HUES48 (cell line): ENCODE data around the gene CAMK1.

Experiments
- H3K27ac ChIP-seq: one replicate; pipeline ENCODE4 v1.7.0; 2013; ENCODE audit warnings: low read depth, low read length, inconsistent platforms
- H3K27me3 ChIP-seq: 2 replicates; pipeline ENCODE4 v1.6.1; 2013; ENCODE audit warnings: mild to moderate bottlenecking, low read length; ENCODE audit not compliant: control insufficient read depth, insufficient read depth
- H3K36me3 ChIP-seq: 2 replicates; pipeline ENCODE4 v1.6.1; 2013; ENCODE audit warnings: low read length; ENCODE audit not compliant: control insufficient read depth, insufficient read depth
- H3K4me1 ChIP-seq: 2 replicates; pipeline ENCODE4 v1.6.1; 2013; ENCODE audit warnings: mild to moderate bottlenecking, low read length; ENCODE audit not compliant: control insufficient read depth, insufficient read depth
- H3K4me3 ChIP-seq: 2 replicates; pipeline ENCODE4 v1.5.1; 2013; ENCODE audit warnings: mild to moderate bottlenecking, low read depth, low read length
- H3K9ac ChIP-seq: 2 replicates; pipeline ENCODE4 v1.6.1; 2013; ENCODE audit warnings: mild to moderate bottlenecking, low read depth, low read length, moderate library complexity
- H3K9me3 ChIP-seq: 2 replicates; pipeline ENCODE4 v1.6.1; 2013; ENCODE audit warnings: low read length; ENCODE audit not compliant: control insufficient read depth, insufficient read depth

CAMK1 gene

DNA sequence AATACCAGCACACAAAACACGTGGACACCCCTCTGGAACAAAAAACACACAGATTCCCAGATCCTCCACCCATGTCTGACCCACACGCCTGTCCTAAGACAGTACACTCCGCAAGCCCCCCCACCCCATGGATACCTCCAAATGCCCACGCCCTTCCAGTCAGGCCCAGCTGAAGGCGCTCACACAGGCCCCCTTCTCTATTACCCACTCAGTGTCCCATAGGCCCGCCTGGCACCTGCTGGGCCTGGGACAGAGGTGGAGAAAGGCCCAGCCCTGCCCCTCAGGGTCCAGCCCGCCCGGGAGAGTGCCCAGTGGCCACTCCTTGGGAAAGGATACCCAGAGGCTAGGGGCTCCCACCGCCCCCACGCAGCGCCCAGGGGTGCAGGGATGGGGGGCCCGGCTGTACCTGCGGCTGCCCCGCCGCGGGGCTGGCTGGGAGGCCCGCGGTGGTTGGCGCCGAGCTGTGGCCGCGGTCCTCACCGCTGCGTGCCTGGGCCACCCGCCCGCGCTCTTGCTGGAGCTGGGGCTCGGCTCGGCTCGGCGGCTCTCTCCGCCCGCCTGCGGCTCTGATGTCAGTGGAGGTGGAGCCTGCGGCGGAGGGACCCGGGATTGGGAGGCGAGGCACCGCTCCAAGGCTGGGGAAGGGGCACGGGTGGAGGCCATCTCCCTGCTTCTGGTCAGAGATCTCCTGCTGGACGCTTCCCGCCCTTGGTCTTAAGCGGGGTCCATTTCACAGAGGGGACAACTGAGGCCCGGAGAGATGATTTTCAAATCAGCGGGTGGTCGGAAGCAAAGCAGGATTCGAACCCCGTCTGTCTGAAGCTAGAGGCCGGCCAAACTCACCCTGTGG is at the start of gene CAMK1:
CAMK1 (minus strand) TSS at position 522 of the 850 bp plus-strand sequence. CDS start 2,198 bp downstream, outside the sequence.
- H3K27me3 ChIP-seq = peaks cover 21% of the 10 kb centered on the region
- peak within 1 kb of the TSS; percentile 58 for H3K4me3 ChIP-seq
- no peaks in the 10 kb centered on the region for H3K36me3 ChIP-seq
- peaks cover 9% of the 10 kb centered on the region for H3K4me1 ChIP-seq
- no peak within 1 kb of the TSS; the same call in 1 of the 2 replicates for H3K9ac ChIP-seq
- no peaks in the 10 kb centered on the region for H3K9me3 ChIP-seq
- H3K27ac ChIP-seq = peak within 1 kb of the TSS; percentile 11

DNA sequence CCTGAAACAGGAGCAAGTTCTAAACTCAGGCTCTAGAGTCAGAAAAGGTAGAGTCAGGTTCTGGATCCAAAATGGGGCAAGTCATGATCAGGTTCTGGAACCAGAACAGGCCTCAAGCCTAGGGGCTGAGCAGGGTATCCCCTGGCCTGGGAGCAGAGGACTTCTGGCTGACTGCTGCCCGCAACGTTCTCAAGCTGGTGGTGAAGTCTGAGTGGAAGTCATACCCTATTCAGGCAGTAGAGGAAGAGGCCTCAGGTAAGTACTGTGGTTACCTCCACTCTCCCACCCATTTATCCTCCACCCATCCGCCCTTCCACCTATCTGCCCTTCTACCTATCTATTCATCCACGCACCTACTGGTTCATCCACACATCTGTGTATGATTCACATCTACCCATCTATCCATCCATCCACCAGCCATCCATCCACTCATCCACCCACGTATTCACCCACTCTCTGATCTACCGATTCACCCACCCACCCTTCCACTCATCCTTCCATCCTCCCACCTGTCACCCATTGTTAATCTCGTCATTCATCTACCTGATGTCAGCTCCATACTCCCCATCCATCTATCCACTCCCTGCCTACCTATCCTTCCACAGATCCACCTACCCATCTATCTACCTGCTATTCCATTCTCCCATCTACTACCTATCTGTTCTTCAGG is 49.1 kb upstream of the CAMK1 start:
- H3K4me1 ChIP-seq = no peaks in the 10 kb centered on the region
- H3K36me3 ChIP-seq = no peaks in the 10 kb centered on the region

DNA sequence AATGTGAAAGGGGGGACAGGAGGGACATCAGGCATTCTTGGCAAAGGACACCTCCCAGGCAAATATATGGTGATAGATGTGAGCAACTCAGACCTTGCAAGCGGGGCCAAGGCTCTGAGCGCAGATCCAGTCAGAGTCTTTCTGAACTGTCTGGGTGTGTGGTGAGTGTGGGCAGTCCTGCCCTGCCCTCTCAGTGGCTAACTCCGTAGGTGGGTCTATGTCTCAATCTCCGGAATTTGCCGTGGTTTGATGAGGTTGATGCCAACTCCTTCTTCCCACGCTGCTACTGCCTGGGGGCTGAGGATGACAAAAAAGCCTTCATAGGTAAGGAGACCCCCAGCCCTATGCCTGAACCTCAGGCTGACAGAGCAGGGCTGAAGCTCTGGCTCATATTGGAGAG is 47.7 kb upstream of the CAMK1 start:
- Histone ChIP-seq H3K9me3 (no peaks in the 10 kb centered on the region), H3K27me3 (no peaks in the 10 kb centered on the region), H3K9ac (no peak overlapping the region), H3K27ac (no peak overlapping the region), H3K36me3 (no peaks in the 10 kb centered on the region), H3K4me3 (no peak overlapping the region), H3K4me1 (no peaks in the 10 kb centered on the region)

More for the DNA sequence above, 49.1 kb upstream of the CAMK1 start:
- Histone ChIP-seq H3K4me3 (no peak overlapping the region), H3K27me3 (no peaks in the 10 kb centered on the region), H3K9me3 (no peaks in the 10 kb centered on the region), H3K9ac (no peak overlapping the region), H3K27ac (no peak overlapping the region)

DNA sequence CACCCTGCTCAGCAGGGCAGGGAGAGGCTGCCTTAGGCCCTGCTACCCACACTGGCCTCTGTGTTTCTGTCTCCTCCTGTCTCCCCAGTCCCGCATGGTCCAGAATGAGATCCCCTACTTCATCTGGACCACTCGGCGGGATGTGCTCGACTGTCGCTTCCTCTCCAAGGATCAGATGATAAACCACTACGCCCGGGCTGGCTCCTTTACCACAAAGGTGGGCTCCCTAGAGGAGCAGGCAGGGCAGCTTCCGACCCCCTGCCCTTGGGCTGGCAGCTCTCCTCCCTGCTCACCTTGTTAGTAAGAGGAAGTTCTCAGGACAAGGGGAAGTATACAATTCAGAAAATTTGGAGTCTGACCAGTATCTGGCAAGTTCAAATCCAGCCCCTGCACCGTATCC is 46.2 kb upstream of the CAMK1 start:
- Histone ChIP-seq H3K9me3 (no peaks in the 10 kb centered on the region), H3K4me3 (no peak overlapping the region), H3K4me1 (no peaks in the 10 kb centered on the region), H3K27ac (no peak overlapping the region), H3K27me3 (peaks cover 9% of the 10 kb centered on the region), H3K36me3 (no peaks in the 10 kb centered on the region), H3K9ac (no peak overlapping the region)

DNA sequence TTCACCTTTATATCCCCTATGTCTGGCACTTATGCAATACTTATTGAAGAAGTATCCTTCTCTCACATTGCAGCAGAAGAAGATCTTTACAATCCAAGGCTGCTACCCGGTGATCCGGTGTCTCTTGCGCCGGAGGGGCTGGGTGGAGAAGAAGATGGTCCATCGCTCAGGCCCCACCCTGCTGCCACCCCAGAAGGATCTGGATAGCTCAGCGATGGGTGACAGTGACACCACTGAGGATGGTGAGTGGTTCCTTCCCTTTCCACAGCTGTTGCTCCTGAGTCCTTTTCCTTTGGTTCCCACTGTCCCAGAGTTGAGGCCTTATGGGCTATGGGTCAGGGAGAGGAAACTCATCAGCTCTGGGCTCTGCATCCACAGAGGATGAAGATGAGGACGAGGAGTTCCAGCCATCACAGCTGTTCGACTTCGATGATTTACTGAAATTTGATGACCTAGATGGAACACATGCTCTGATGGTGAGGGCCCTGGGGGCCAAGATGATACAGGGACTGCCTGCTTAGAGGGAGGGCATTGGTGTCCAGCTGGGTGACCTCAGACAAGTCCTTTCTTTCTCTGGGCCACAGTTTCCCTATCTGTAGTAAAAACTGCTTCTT is 43.2 kb upstream of the CAMK1 start:
- H3K9ac ChIP-seq = no peak overlapping the region
- H3K4me1 ChIP-seq = peaks cover 12% of the 10 kb centered on the region; the same call in 1 of the 2 replicates
- peaks cover 16% of the 10 kb centered on the region for H3K27me3 ChIP-seq
- H3K27ac ChIP-seq = no peak overlapping the region
- no peak overlapping the region for H3K4me3 ChIP-seq
- H3K9me3 ChIP-seq = no peaks in the 10 kb centered on the region
- H3K36me3 ChIP-seq = no peaks in the 10 kb centered on the region

DNA sequence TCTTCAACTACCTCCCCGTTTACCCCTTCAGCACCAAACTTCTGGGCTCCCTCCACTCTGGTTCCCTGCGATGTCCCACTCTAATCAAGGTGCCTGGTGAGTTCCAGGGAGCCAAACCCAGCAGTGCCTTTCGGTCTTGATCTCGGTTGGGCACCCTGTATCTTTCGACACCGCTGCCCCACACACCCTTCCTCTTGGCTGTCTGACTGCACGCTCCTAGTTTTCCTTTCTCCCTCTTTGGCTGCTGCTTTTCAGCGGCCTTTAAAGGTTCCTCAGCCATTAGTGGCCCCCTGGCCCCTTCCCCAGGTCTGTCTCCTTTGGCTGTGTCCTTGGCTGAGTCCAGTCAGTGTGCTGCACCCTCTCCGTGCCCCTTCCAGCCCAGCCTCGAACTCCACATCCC is 41.1 kb upstream of the CAMK1 start:
- Histone ChIP-seq H3K36me3 (peaks cover 18% of the 10 kb centered on the region), H3K4me3 (peak overlapping the region; percentile 74), H3K9ac (no peak overlapping the region), H3K27me3 (peaks cover 16% of the 10 kb centered on the region), H3K27ac (no peak overlapping the region), H3K4me1 (peaks cover 12% of the 10 kb centered on the region; the same call in 1 of the 2 replicates), H3K9me3 (no peaks in the 10 kb centered on the region)

DNA sequence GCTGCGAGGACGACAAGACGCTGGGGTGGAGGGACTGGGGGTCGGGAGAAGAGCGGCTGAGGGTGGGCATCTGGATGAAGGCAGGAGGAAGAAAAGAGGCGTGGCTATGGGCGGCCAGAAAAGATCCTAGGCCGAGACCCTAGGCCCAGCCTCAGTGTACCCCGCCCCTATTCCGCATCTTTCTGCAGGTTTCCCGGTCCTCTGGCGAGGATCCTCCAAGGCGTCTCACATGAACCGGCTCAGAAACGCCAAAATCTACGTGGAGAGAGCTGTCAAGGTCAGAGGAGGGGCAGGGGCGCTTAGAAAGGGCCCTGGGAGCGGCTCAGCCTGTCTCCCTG is 40.7 kb upstream of the CAMK1 start:
- peaks cover 16% of the 10 kb centered on the region for H3K27me3 ChIP-seq
- H3K27ac ChIP-seq = no peak overlapping the region
- H3K9ac ChIP-seq = no peak overlapping the region; the same call in 1 of the 2 replicates
- peaks cover 12% of the 10 kb centered on the region; the same call in 1 of the 2 replicates for H3K4me1 ChIP-seq
- H3K36me3 ChIP-seq = peaks cover 23% of the 10 kb centered on the region
- no peaks in the 10 kb centered on the region for H3K9me3 ChIP-seq
- peak overlapping the region; percentile 74 for H3K4me3 ChIP-seq

DNA sequence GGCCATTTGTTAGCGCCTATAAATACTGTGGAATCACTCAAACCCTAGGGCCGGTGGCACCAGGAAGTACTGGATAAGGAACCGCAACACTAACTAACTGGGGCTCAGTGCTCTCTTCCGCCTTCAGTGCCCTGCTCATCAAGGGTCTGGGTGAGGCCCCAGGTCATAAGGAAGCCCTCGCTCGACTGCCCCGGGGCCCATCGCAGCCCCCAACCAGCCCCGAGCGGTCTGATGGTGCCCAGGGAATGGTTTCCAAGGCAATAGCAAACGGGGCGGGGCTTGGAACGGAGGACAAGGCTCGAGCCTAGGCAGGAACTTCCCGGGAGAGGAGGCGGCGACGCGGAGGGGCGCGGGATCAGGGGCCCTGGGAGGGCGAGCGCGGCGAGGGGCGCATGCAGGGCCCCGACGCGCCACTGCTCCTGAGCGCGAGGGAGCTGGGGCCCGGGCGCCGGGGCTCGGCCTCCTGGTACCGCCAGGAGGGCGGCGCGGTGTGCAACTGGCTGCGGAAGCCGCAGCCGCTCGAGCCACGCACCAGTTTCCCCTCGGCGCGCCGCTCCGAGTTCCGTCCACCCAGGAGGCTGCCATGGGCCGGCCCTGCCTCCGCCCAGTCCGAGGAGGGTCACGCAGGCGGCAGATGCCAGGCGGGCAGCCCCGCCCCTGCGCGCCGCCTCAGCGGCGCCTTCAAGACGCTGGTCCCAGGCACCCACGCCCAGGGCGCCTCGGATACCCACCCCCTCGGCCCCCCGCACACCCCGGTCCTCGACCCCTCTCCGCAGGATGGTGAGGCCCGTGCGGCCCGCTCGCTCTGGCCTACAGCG is 40.1 kb upstream of the CAMK1 start, which contains the start of gene TTLL3:
TTLL3 (plus strand) TSS at position 648 of the 818 bp plus-strand sequence. CDS start 400 bp downstream, outside the sequence.
- H3K4me3 ChIP-seq = peak within 1 kb of the TSS; percentile 74
- peaks cover 29% of the 10 kb centered on the region for H3K36me3 ChIP-seq
- H3K27ac ChIP-seq = peak within 1 kb of the TSS; percentile 41
- H3K9ac ChIP-seq = peak within 1 kb of the TSS; percentile 70
- H3K4me1 ChIP-seq = peaks cover 12% of the 10 kb centered on the region; the same call in 1 of the 2 replicates
- H3K9me3 ChIP-seq = no peaks in the 10 kb centered on the region
- H3K27me3 ChIP-seq = peaks cover 16% of the 10 kb centered on the region

DNA sequence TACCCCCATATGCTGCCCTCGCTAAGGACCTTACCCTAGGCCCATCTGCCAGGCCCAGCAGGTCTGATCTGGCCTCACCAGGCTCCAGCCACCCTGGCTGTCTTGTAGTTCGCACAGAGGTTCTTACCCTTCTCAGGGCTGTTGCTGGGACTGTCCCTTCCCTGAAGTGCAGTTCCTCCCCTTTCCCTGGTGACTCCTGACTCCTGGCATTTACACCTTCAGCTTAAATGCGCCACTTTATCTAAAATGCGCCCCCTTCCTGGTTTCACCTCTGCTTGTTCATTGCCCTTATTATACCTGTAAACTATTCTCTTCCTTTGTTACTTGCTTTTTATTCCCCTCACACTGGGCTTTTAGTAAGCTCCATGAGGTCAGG is 39.5 kb upstream of the CAMK1 start:
- H3K27ac ChIP-seq = peak overlapping the region; percentile 41

DNA sequence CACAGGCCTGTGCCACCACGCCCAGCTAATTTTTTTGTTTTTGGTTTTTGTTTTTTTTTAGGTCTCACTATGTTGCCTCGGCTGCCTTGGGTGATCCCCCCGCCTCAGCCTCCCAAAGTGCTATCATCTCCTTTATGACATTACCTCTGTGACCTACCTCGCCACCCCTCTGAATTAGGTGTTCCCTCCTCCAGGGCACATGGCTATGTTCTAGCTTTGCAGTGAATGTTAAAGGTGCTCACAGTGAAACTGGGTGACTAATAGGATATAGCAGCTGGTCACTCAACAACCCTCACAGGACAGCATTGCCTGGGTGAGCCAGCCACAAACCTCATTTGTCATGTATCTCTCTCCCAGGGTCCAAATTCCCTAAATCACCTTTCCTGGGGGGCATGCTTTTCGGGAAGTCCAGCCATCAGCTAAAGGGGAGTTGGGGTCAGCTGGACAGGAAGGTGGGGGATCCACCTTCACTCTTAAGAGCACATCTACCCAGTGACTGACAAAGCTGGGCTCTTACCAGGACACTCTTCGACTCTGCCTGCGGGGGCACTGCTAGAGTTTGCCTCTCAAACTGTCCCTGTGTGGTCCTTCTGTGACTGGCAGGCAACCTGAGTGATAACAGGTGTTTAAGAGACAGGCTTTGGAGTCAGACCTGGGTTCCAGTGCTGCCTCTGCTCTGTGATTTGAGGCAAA is 38.7 kb upstream of the CAMK1 start:
- Histone ChIP-seq H3K9me3 (no peaks in the 10 kb centered on the region), H3K4me1 (peaks cover 12% of the 10 kb centered on the region; the same call in 1 of the 2 replicates), H3K4me3 (no peak overlapping the region), H3K36me3 (peaks cover 42% of the 10 kb centered on the region), H3K27me3 (peaks cover 16% of the 10 kb centered on the region), H3K27ac (peak overlapping the region; percentile 40), H3K9ac (no peak overlapping the region)

More for the DNA sequence above, 39.5 kb upstream of the CAMK1 start:
- Histone ChIP-seq H3K9me3 (no peaks in the 10 kb centered on the region), H3K4me3 (peak overlapping the region; percentile 74), H3K4me1 (peaks cover 12% of the 10 kb centered on the region; the same call in 1 of the 2 replicates), H3K9ac (no peak overlapping the region; the same call in 1 of the 2 replicates), H3K27me3 (peaks cover 16% of the 10 kb centered on the region), H3K36me3 (peaks cover 35% of the 10 kb centered on the region)
